Gastrocnemius medialis (tissue), 4 donors: ENCODE data around the gene CACNB1.

Source experiments
- POLR2A ChIP-seq, 2 donors: fragments of 450-650 bp; IDR thresholded peaks; one replicate each; pipeline ENCODE4 v1.6.1; 2017; ENCODE audit warnings: antibody characterized with exemption in 2 of 2, mild to moderate bottlenecking in 2 of 2, moderate library complexity in 2 of 2
- TF ChIP-seq, protein P1 (sequence below), 5 experiments: fragments of 450-650 bp in 3 of 5; fragments of 200-600 bp in 2 of 5; sonication (generic) in 2 of 5; IDR thresholded peaks in 4 of 5; conservative IDR thresholded peaks in 1 of 5; 1 replicate in 4 of 5; 2 replicates in 1 of 5; pipeline ENCODE4 v1.5.1; 2016 to 2019; ENCODE audit warnings: antibody characterized with exemption in 5 of 5, mild to moderate bottlenecking in 3 of 5, moderate library complexity in 3 of 5

DNA sequence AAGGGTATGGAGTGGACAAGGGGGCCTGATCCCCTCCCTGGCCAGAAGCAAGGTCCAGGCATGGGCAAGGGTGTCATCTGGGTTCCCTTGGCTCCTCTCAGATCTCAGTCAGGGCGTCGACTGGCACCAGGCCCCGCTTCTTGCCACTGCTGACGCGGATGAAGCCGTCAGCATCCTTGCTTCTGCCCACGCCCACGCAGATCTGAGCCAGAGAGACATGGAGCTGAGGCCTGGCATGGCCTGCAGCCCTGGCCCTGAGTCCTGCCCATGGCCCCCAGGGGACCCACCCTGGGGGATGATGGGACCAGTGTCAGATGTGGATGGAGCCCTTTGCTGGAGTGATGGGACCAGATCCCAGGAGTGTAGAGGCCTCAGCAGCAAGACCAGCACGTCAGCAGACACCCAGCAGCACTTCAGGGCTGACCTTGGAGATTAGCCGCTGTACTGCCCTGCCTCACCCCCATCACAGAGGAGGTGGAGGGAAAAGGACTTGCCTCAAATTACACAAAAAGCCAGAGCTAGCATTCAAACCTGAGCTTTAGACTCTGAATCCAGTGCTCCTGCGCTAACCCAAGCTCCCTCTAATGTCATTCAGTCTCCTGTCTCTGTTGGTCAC lies 14.8 kb upstream of the CACNB1 start:
- TF ChIP-seq, protein P1, sequence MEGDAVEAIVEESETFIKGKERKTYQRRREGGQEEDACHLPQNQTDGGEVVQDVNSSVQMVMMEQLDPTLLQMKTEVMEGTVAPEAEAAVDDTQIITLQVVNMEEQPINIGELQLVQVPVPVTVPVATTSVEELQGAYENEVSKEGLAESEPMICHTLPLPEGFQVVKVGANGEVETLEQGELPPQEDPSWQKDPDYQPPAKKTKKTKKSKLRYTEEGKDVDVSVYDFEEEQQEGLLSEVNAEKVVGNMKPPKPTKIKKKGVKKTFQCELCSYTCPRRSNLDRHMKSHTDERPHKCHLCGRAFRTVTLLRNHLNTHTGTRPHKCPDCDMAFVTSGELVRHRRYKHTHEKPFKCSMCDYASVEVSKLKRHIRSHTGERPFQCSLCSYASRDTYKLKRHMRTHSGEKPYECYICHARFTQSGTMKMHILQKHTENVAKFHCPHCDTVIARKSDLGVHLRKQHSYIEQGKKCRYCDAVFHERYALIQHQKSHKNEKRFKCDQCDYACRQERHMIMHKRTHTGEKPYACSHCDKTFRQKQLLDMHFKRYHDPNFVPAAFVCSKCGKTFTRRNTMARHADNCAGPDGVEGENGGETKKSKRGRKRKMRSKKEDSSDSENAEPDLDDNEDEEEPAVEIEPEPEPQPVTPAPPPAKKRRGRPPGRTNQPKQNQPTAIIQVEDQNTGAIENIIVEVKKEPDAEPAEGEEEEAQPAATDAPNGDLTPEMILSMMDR (IDR thresholded peaks at IDR 0.05 in 4 of 5, conservative IDR thresholded peaks at IDR 0.05 in 1 of 5) = no peak
- no peak for TF ChIP-seq POLR2A (IDR thresholded peaks at IDR 0.05)
